Measurements from ENCODE around the gene PSMA5. TPM values are rescaled to one million over a fixed set of nuclear protein-coding genes. Genes with fewer than 3 reads are reported as not detected.

The PSMA5 gene
- total RNA-seq, 1 donor from 2014 or later = 62.0 TPM

DNA sequence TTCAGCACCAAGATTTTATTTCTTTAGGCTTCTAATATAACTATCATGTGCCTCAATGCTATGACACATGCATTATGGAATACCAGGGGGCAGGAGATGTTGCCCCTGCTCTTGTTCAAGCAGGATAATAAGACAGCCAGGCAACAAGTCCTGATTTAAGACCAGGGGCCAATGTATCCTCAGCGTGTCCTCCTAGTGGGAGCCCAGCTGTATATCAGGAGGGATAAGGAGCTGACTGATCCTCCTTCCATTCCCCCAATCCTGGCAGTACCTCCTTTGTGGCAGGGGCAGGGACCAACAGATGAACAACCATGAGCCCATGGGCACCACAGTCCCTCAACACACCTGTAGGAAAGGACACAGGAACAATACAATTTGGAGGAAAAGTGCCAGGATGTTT is 57.8 kb downstream of the PSMA5 start:
- Mint-ChIP-seq H3K9me3 (peaks cover 3% of the 10 kb centered on the region), H3K4me1 (peaks cover 7% of the 10 kb centered on the region), H3K27ac (no peak overlapping the region), H3K36me3 (peaks cover 11% of the 10 kb centered on the region), H3K27me3 (ENCODE audit: insufficient read depth, low read depth) (no peaks in the 10 kb centered on the region), H3K4me3 (no peak overlapping the region)
- no peaks in the 10 kb centered on the region for H3K4me1 ChIP-seq
- peaks cover 39% of the 10 kb centered on the region for H3K79me2 ChIP-seq (ENCODE audit: low read depth)
- no peak overlapping the region for H3K9ac ChIP-seq
- DNase-seq (ENCODE audit: low spot score) = no peak
- H3K27me3 ChIP-seq = no peaks in the 10 kb centered on the region
- H4K20me1 ChIP-seq (ENCODE audit: low read depth) = no peaks in the 10 kb centered on the region
- H3K9me3 ChIP-seq (ENCODE audit: low read depth) = no peaks in the 10 kb centered on the region
- H3K27ac ChIP-seq = no peak overlapping the region
- H3K36me3 ChIP-seq = no peaks in the 10 kb centered on the region
- TF ChIP-seq EZH2 (IDR thresholded peaks at IDR 0.05) (no peak), EZH2phosphoT487 (IDR thresholded peaks at IDR 0.05) (no peak)
- TF ChIP-seq, protein P1, sequence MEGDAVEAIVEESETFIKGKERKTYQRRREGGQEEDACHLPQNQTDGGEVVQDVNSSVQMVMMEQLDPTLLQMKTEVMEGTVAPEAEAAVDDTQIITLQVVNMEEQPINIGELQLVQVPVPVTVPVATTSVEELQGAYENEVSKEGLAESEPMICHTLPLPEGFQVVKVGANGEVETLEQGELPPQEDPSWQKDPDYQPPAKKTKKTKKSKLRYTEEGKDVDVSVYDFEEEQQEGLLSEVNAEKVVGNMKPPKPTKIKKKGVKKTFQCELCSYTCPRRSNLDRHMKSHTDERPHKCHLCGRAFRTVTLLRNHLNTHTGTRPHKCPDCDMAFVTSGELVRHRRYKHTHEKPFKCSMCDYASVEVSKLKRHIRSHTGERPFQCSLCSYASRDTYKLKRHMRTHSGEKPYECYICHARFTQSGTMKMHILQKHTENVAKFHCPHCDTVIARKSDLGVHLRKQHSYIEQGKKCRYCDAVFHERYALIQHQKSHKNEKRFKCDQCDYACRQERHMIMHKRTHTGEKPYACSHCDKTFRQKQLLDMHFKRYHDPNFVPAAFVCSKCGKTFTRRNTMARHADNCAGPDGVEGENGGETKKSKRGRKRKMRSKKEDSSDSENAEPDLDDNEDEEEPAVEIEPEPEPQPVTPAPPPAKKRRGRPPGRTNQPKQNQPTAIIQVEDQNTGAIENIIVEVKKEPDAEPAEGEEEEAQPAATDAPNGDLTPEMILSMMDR (IDR thresholded peaks at IDR 0.05) = no peak
- H3K4me2 ChIP-seq = no peak overlapping the region
- H2AFZ ChIP-seq (replicated peaks) = no peak overlapping the region
- H3F3A ChIP-seq (ENCODE audit: low read depth) = no peaks in the 10 kb centered on the region
- H3K4me3 ChIP-seq = no peak overlapping the region

- Mint-ChIP-seq H3K9me3 (no peaks in the 10 kb centered on the region), H3K4me1 (peaks cover 3% of the 10 kb centered on the region), H3K27me3 (ENCODE audit: insufficient read depth, low read depth) (no peaks in the 10 kb centered on the region), H3K27ac (no peak overlapping the region), H3K36me3 (peaks cover 11% of the 10 kb centered on the region), H3K4me3 (no peak overlapping the region)
- Histone ChIP-seq H3K9me3 (ENCODE audit: low read depth) (no peaks in the 10 kb centered on the region), H2AFZ (replicated peaks) (no peak overlapping the region), H3K4me3 (no peak overlapping the region), H3K36me3 (no peaks in the 10 kb centered on the region), H3K4me2 (no peak overlapping the region), H3K4me1 (no peaks in the 10 kb centered on the region), H3K27me3 (no peaks in the 10 kb centered on the region), H4K20me1 (ENCODE audit: low read depth) (no peaks in the 10 kb centered on the region), H3K9ac (no peak overlapping the region), H3K27ac (no peak overlapping the region), H3F3A (ENCODE audit: low read depth) (no peaks in the 10 kb centered on the region), H3K79me2 (ENCODE audit: low read depth) (peaks cover 31% of the 10 kb centered on the region)
- no peak for DNase-seq (ENCODE audit: low spot score)
- TF ChIP-seq EZH2phosphoT487 (IDR thresholded peaks at IDR 0.05) (no peak), EZH2 (IDR thresholded peaks at IDR 0.05) (no peak)
- TF ChIP-seq, protein P1 (IDR thresholded peaks at IDR 0.05) = no peak
Measured at GRCh38 chr1:109367626-109368025, 58.6 kb downstream of the PSMA5 start.

- H3K4me2 ChIP-seq = no peak overlapping the region
- no peaks in the 10 kb centered on the region for H3K27me3 ChIP-seq
- no peaks in the 10 kb centered on the region for H3K27me3 Mint-ChIP-seq (ENCODE audit: insufficient read depth, low read depth)
- no peaks in the 10 kb centered on the region for H3K4me1 Mint-ChIP-seq
- no peaks in the 10 kb centered on the region for H3K9me3 Mint-ChIP-seq
- H3K79me2 ChIP-seq (ENCODE audit: low read depth) = peaks cover 15% of the 10 kb centered on the region
- H3K36me3 Mint-ChIP-seq = peaks cover 11% of the 10 kb centered on the region
- H3K4me3 ChIP-seq = no peak overlapping the region
- H3K9me3 ChIP-seq (ENCODE audit: low read depth) = no peaks in the 10 kb centered on the region
- H3K36me3 ChIP-seq = no peaks in the 10 kb centered on the region
- no peak for TF ChIP-seq EZH2phosphoT487 (IDR thresholded peaks at IDR 0.05)
- H3K27ac ChIP-seq = no peak overlapping the region
- no peak overlapping the region for H2AFZ ChIP-seq (replicated peaks)
- peaks cover 3% of the 10 kb centered on the region for H3K4me1 ChIP-seq
- DNase-seq (ENCODE audit: low spot score) = no peak
- no peak overlapping the region for H3K4me3 Mint-ChIP-seq
- H3K27ac Mint-ChIP-seq = no peak overlapping the region
- H4K20me1 ChIP-seq (ENCODE audit: low read depth) = peaks cover 6% of the 10 kb centered on the region
- H3F3A ChIP-seq (ENCODE audit: low read depth) = peaks cover 7% of the 10 kb centered on the region
- H3K9ac ChIP-seq = no peak overlapping the region
Measured at GRCh38 chr1:109365642-109366204, 60.5 kb downstream of the PSMA5 start.

GRCh38 chr1:109361649-109362048 is 64.6 kb downstream of the PSMA5 start:
- TF ChIP-seq, protein P1 (IDR thresholded peaks at IDR 0.05) = no peak
- TF ChIP-seq EZH2 (IDR thresholded peaks at IDR 0.05) (no peak), EZH2phosphoT487 (IDR thresholded peaks at IDR 0.05) (no peak)
- Mint-ChIP-seq H3K27ac (no peak overlapping the region), H3K4me3 (no peak overlapping the region), H3K4me1 (no peaks in the 10 kb centered on the region), H3K9me3 (no peaks in the 10 kb centered on the region), H3K36me3 (peaks cover 4% of the 10 kb centered on the region), H3K27me3 (ENCODE audit: insufficient read depth, low read depth) (no peaks in the 10 kb centered on the region)
- Histone ChIP-seq H3F3A (ENCODE audit: low read depth) (peaks cover 7% of the 10 kb centered on the region), H3K9me3 (ENCODE audit: low read depth) (no peaks in the 10 kb centered on the region), H3K27me3 (no peaks in the 10 kb centered on the region), H4K20me1 (ENCODE audit: low read depth) (peaks cover 6% of the 10 kb centered on the region), H3K4me3 (no peak overlapping the region), H3K79me2 (ENCODE audit: low read depth) (no peaks in the 10 kb centered on the region), H2AFZ (replicated peaks) (no peak overlapping the region), H3K9ac (no peak overlapping the region), H3K4me1 (peaks cover 3% of the 10 kb centered on the region), H3K27ac (no peak overlapping the region), H3K4me2 (no peak overlapping the region), H3K36me3 (no peaks in the 10 kb centered on the region)
- DNase-seq (ENCODE audit: low spot score) = no peak

Data from neural progenitor cell (in vitro differentiated cells).